ENCODE measurements around the gene PLIN3.

GRCh38 chr19:4817467-4818277 lies 49.8 kb downstream of the PLIN3 start:
- TF ChIP-seq CTCF (conservative IDR thresholded peaks at IDR 0.05; ENCODE audit: low read depth in 2 of 2) (peak in 1 of 2 experiments; percentile 32; a peak in 2 of 4 replicates), STAT1 (IDR thresholded peaks at IDR 0.05; ENCODE audit: unreplicated experiment) (no peak), EZH2 (IDR thresholded peaks at IDR 0.05; ENCODE audit: low read depth, unreplicated experiment) (no peak), EZH2phosphoT487 (IDR thresholded peaks at IDR 0.05; ENCODE audit: unreplicated experiment) (no peak)

Measured in GM23338 (cell line).